Testis (tissue), 3 donors: ENCODE results near the gene EPB41L4A. TPM values are rescaled to one million over a fixed set of nuclear protein-coding genes. Genes with fewer than 3 reads are reported as not detected.

Experiments
- DNase-seq: peaks from one replicate; pipeline ENCODE4 v3.0.0-alpha.2; 2019
- H3K27ac ChIP-seq, 2 donors: fragments of 200-600 bp; sonication (generic); one replicate each; pipeline ENCODE4 v1.5.1; 2019
- H3K27me3 ChIP-seq: fragments of 200-600 bp; sonication (generic); one replicate; pipeline ENCODE4 v1.5.1; 2019
- H3K36me3 ChIP-seq: fragments of 200-600 bp; sonication (generic); one replicate; pipeline ENCODE4 v1.5.1; 2017; ENCODE audit warnings: low read depth; ENCODE audit errors: missing control alignments
- H3K4me1 ChIP-seq: fragments of 200-600 bp; sonication (generic); one replicate; pipeline ENCODE4 v1.5.1; 2019
- H3K4me3 ChIP-seq, 2 donors: fragments of 200-600 bp; sonication (generic); one replicate each; pipeline ENCODE4 v1.5.1; 2017 to 2019
- H3K9me3 ChIP-seq: fragments of 200-600 bp; sonication (generic); one replicate; pipeline ENCODE4 v1.5.1; 2017
- POLR2A ChIP-seq: fragments of 450-650 bp; IDR thresholded peaks from one replicate; pipeline ENCODE4 v1.6.1; 2017; ENCODE audit warnings: antibody characterized with exemption, mild to moderate bottlenecking, moderate library complexity
- WGBS, 2 donors: methylation state at CpG; one replicate each; pipeline ENCODE4 v1.1.5; 2018; 5-methylcytosine and 5-hydroxymethylcytosine counted together
- intact Hi-C: fragments of 100-400 bp; cut with DNase I; formaldehyde crosslinking; loops from one replicate; pipeline ENCODE4 v1.15.1; 2023; ENCODE audit warnings: low total_unique reads
- polyA plus RNA-seq: library from polyadenylated mRNA; stranded (reverse); fragments of 350-450 nt; fragmentation: Illumina TruSeq; extraction: RNeasy Lipid Tissue Mini Kit (QIAGEN cat#74804); gene quantifications from one replicate; pipeline ENCODE4 v1.2.3, GENCODE V29; 2014; ENCODE audit warnings: low read depth, low replicate concordance; ENCODE audit not compliant: insufficient read depth
- total RNA-seq, 2 donors: library from RNA; depleted of rRNA; stranded (reverse); fragments of >200 nt; gene quantifications; one replicate each; pipeline ENCODE4 v1.2.3, GENCODE V29; 2016
- TF ChIP-seq, protein P1 (sequence below), 3 experiments: fragments of 450-650 bp in 2 of 3; fragments of 200-600 bp in 1 of 3; sonication (generic) in 1 of 3; IDR thresholded peaks; one replicate each; pipeline ENCODE4 v1.5.1; 2016 to 2019; ENCODE audit warnings: antibody characterized with exemption in 3 of 3, mild to moderate bottlenecking in 2 of 3, moderate library complexity in 1 of 3

The EPB41L4A gene
- total and polyA plus RNA-seq, 3 donors from 2014 or later, result 9.0 to 23.9 (median 13.3) TPM

GRCh38 chr5:112192072-112192471 lies 227.0 kb downstream of the EPB41L4A start:
- no peak overlapping the region for H3K27ac ChIP-seq
- no peaks in the 10 kb centered on the region for H3K27me3 ChIP-seq
- no peak overlapping the region for H3K4me3 ChIP-seq
- intact Hi-C loops, result no loop called here
- H3K36me3 ChIP-seq, result no peaks in the 10 kb centered on the region
- no peak for DNase-seq
- H3K4me1 ChIP-seq, result no peaks in the 10 kb centered on the region
- 93 to 94% methylated on average over 4 of the region's 4 CpGs for WGBS, 2 donors
- H3K9me3 ChIP-seq, result no peaks in the 10 kb centered on the region
- no peak for TF ChIP-seq POLR2A
- TF ChIP-seq, protein P1, sequence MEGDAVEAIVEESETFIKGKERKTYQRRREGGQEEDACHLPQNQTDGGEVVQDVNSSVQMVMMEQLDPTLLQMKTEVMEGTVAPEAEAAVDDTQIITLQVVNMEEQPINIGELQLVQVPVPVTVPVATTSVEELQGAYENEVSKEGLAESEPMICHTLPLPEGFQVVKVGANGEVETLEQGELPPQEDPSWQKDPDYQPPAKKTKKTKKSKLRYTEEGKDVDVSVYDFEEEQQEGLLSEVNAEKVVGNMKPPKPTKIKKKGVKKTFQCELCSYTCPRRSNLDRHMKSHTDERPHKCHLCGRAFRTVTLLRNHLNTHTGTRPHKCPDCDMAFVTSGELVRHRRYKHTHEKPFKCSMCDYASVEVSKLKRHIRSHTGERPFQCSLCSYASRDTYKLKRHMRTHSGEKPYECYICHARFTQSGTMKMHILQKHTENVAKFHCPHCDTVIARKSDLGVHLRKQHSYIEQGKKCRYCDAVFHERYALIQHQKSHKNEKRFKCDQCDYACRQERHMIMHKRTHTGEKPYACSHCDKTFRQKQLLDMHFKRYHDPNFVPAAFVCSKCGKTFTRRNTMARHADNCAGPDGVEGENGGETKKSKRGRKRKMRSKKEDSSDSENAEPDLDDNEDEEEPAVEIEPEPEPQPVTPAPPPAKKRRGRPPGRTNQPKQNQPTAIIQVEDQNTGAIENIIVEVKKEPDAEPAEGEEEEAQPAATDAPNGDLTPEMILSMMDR (IDR thresholded peaks at IDR 0.05), result no peak

DNA sequence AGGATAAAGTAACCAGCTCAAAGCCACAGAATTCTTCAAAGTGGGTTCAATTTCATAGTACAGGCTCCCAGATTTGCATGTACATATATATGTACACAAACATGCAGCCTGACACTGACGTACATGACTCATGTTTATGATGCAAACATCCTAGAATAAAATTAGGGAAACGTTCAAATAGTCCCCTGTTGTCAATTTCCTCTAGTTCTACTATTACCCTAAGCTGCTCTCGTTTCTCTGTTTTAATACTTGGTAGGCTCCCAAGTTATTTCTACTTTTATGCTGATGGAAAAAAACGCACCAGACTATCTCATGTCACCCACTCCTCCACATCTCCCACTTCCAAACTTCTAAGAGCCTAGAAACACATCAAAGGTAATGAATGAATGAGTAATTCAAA lies 229.7 kb downstream of the EPB41L4A start:
- no peaks in the 10 kb centered on the region for H3K4me1 ChIP-seq
- WGBS, 2 donors, result 55 to 65% methylated on average over 4 of the region's 4 CpGs
- TF ChIP-seq POLR2A, result no peak
- H3K36me3 ChIP-seq, result no peaks in the 10 kb centered on the region
- intact Hi-C loops, result no loop called here
- H3K4me3 ChIP-seq, result no peak overlapping the region
- no peaks in the 10 kb centered on the region for H3K27me3 ChIP-seq
- DNase-seq, result no peak
- no peaks in the 10 kb centered on the region for H3K9me3 ChIP-seq
- no peak overlapping the region for H3K27ac ChIP-seq

DNA sequence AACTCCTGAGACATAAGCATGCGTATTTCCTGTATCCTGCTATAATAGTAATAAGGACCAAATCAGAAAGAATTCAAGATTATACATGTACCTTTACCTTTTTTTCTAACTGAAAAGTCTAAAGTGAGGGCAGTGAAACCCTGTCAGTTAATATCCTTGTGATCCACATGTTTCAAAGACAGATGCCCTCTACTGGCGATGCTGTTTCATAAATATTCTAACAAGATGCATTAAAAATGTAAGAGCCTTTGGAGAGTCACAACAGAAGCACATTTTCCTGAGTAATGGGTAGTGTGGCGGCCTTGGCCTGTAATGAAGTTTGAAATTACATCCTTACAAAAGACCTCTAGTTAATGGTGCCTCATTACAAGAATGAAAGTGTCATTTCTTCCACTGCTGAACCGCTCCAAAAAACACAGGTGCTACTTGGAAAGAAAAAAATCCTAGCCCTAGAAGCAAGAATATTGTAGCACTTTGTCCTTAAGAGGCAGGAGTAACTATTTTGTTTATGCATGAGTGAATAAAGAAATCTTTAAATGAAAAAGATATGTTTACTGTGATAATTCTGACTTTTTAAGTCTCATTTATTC lies 232.6 kb downstream of the EPB41L4A start:
- WGBS, 2 donors, result 78 to 79% methylated on average over 4 of the region's 4 CpGs
- intact Hi-C loops, result no loop called here
- no peaks in the 10 kb centered on the region for H3K36me3 ChIP-seq
- no peaks in the 10 kb centered on the region for H3K9me3 ChIP-seq
- no peaks in the 10 kb centered on the region for H3K27me3 ChIP-seq
- H3K4me1 ChIP-seq, result no peaks in the 10 kb centered on the region
- peak; percentile 35 for DNase-seq
- no peak overlapping the region for H3K27ac ChIP-seq
- H3K4me3 ChIP-seq, result no peak overlapping the region
- TF ChIP-seq POLR2A, result no peak
- TF ChIP-seq, protein P1 (IDR thresholded peaks at IDR 0.05), result peak in 2 of 3 experiments; percentile 8 to 50

GRCh38 chr5:112183874-112184273 lies 235.2 kb downstream of the EPB41L4A start:
- intact Hi-C loops, result no loop called here
- H3K27me3 ChIP-seq, result no peaks in the 10 kb centered on the region
- no peaks in the 10 kb centered on the region for H3K36me3 ChIP-seq
- TF ChIP-seq POLR2A, result no peak
- TF ChIP-seq, protein P1 (IDR thresholded peaks at IDR 0.05), result no peak
- H3K4me1 ChIP-seq, result no peaks in the 10 kb centered on the region
- DNase-seq, result no peak
- no peaks in the 10 kb centered on the region for H3K9me3 ChIP-seq
- no peak overlapping the region for H3K27ac ChIP-seq
- H3K4me3 ChIP-seq, result no peak overlapping the region
- WGBS, 2 donors, result 87 to 89% methylated on average over 8 of the region's 8 CpGs

GRCh38 chr5:112183103-112183711 lies 235.9 kb downstream of the EPB41L4A start:
- no peak for DNase-seq
- H3K27ac ChIP-seq, result no peak overlapping the region
- no peaks in the 10 kb centered on the region for H3K4me1 ChIP-seq
- intact Hi-C loops, result no loop called here
- H3K36me3 ChIP-seq, result no peaks in the 10 kb centered on the region
- no peaks in the 10 kb centered on the region for H3K9me3 ChIP-seq
- H3K4me3 ChIP-seq, result no peak overlapping the region
- H3K27me3 ChIP-seq, result no peaks in the 10 kb centered on the region
- TF ChIP-seq POLR2A, result no peak
- TF ChIP-seq, protein P1 (IDR thresholded peaks at IDR 0.05), result no peak
- 56 to 61% methylated on average over 8 of the region's 8 CpGs for WGBS, 2 donors
